Naive B cell (primary cell): ENCODE data around the gene RLN1. TPM values are rescaled to one million over a fixed set of nuclear protein-coding genes. Genes with fewer than 3 reads are reported as not detected.
"Not testable (repeated sequence)": the region's sequence is repeated elsewhere in the genome, so short reads cannot be mapped to it uniquely, and the experiment has no call there.

Experiments
- ATAC-seq, 2 donors: fragments of 150-1000 bp; cut with Tn5 transposase; 2 replicates each; pipeline ENCODE4 v1.10.0; 2021; ENCODE audit warnings: low read depth in 2 of 2, mild to moderate bottlenecking in 2 of 2, moderate library complexity in 2 of 2
- DNase-seq: peaks from one replicate; pipeline ENCODE4 v3.0.0; 2022
- H3K27ac Mint-ChIP-seq, 6 donors: one replicate each; pipeline ENCODE4 v1.8.0; 2020 to 2022; ENCODE audit warnings: mild to moderate bottlenecking in 6 of 6, mixed read lengths in 6 of 6, moderate library complexity in 5 of 6, inconsistent platforms in 2 of 6
- H3K27me3 Mint-ChIP-seq, 3 donors: one replicate each; pipeline ENCODE4 v1.8.0; 2021 to 2022; ENCODE audit warnings: mixed read lengths in 3 of 3, mild to moderate bottlenecking in 1 of 3
- H3K36me3 Mint-ChIP-seq, 2 donors: one replicate each; pipeline ENCODE4 v1.8.0; 2020 to 2022; ENCODE audit warnings: mixed read lengths in 2 of 2, inconsistent platforms in 1 of 2, mild to moderate bottlenecking in 1 of 2
- H3K4me1 Mint-ChIP-seq, 3 donors: one replicate each; pipeline ENCODE4 v1.8.0; 2020 to 2022; ENCODE audit warnings: mixed read lengths in 3 of 3, inconsistent platforms in 1 of 3, mild to moderate bottlenecking in 1 of 3, moderate library complexity in 1 of 3
- H3K4me3 Mint-ChIP-seq, 8 donors: one replicate each; pipeline ENCODE4 v1.8.0; 2020 to 2022; ENCODE audit warnings: mild to moderate bottlenecking in 8 of 8, mixed read lengths in 8 of 8, moderate library complexity in 8 of 8, inconsistent platforms in 2 of 8
- H3K9me3 Mint-ChIP-seq, 7 donors: one replicate each; pipeline ENCODE4 v1.8.0; 2020 to 2022; ENCODE audit warnings: mixed read lengths in 7 of 7, mild to moderate bottlenecking in 5 of 7, inconsistent platforms in 2 of 7, moderate library complexity in 1 of 7
- polyA plus RNA-seq, 6 donors: library from polyadenylated mRNA; unstranded; fragments of 300-500 nt; fragmentation: Illumina TruSeq; gene quantifications; one replicate each; pipeline ENCODE4 v1.2.3, GENCODE V29; 2021; ENCODE audit warnings: low read depth in 6 of 6

The RLN1 gene
- polyA plus RNA-seq = 1 to 10 TPM in 1 of 6 donors, under 1 TPM in 2, not detected in 3; 0.40 to 1.3 (median 0.59) TPM

DNA sequence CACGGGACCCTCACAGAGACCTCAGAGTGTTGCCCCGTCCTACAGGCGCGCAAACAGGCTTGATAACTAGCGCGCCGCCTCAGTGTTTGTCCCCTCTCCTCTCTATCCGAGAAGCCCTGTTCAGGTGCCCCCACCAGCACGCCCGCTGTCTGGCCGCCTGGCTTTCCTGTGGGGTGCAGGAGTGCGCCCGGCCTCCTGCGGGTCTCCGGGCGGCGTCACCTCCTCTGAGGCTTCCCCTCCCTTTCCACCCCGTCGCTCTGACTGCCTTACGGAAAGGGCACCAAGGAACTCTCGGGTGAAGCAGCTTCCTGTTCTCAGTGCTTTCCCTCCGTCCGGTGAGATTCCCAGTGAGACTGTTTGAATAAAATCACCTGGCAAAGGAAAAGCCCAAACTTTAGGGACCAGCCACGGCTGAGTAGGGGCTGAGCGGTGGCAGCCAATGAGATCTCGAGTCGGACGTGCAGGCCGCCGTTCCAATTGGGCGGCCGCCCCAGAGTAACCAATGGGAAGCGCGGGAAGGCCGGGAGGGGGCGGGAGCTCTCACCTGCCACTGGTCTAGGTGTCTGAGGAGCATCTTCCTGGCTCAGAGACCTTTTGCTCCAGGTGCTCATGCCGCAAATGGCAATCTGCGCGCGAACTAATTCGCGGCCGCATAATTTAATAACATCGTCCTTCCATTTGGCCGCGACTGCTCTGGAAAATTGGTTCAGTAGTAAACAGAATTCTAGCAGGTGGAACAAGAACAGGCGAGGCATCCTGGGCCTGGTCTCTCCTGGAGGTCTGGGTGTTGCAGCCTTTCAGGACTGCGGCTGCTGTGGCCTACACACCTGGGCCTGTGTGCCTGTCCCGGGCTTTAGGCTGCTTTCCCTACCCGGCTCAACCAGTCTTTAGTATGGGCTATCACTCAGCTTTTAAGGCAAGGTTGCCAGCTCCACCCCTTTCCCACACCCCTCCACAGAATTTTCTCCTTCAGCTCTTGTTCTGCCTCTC is at the start of gene RLN1:
TSS of gene RLN1 (minus strand) at position 885 of the 990 bp plus-strand sequence. CDS start at position 755, 130 bp downstream.
- H3K27me3 Mint-ChIP-seq, H3K9me3 Mint-ChIP-seq, H3K36me3 Mint-ChIP-seq: not testable (repeated sequence)
- peaks cover 4 to 14% (median 8%) of the 10 kb centered on the region in 3 donors for H3K4me1 Mint-ChIP-seq
- ATAC-seq (peak; percentile 98), DNase-seq (peak; percentile 28)
- H3K27ac Mint-ChIP-seq = peak within 1 kb of the TSS in 3 of 6 donors; percentile 72 to 88 (median 73)
- H3K4me3 Mint-ChIP-seq = peak within 1 kb of the TSS; percentile 38 to 88 (median 76)

GRCh38 chr9:5389109-5389732 is 49.5 kb upstream of the RLN1 start:
- ATAC-seq = no peak
- no peaks in the 10 kb centered on the region for H3K27me3 Mint-ChIP-seq
- no peaks in the 10 kb centered on the region for H3K9me3 Mint-ChIP-seq
- peak overlapping the region in 1 of 8 donors; percentile 10 for H3K4me3 Mint-ChIP-seq
- DNase-seq = no peak
- peak overlapping the region in 2 of 6 donors; percentile 42 to 58 for H3K27ac Mint-ChIP-seq
- H3K4me1 Mint-ChIP-seq = peaks cover 0 to 5% (median under 1%) of the 10 kb centered on the region in 3 donors
- no peaks in the 10 kb centered on the region for H3K36me3 Mint-ChIP-seq

- Mint-ChIP-seq H3K27ac (no peak overlapping the region), H3K4me3 (peak overlapping the region in 1 of 8 donors; percentile 2), H3K9me3 (no peaks in the 10 kb centered on the region), H3K4me1 (peaks cover 2 to 6% (median 5%) of the 10 kb centered on the region in 3 donors), H3K27me3 (no peaks in the 10 kb centered on the region), H3K36me3 (no peaks in the 10 kb centered on the region)
- ATAC-seq (no peak), DNase-seq (no peak)
These were observed 48.5 kb upstream of the RLN1 start for GRCh38 chr9:5388026-5388819.

- H3K4me3 Mint-ChIP-seq = no peak overlapping the region
- peaks cover 11 to 12% of the 10 kb centered on the region in 2 donors for H3K36me3 Mint-ChIP-seq
- no peaks in the 10 kb centered on the region for H3K27me3 Mint-ChIP-seq
- DNase-seq (no peak), ATAC-seq (no peak)
- H3K9me3 Mint-ChIP-seq = peaks cover 0 to 4% (median 0%) of the 10 kb centered on the region in 7 donors
- peak overlapping the region in 1 of 6 donors; percentile 6 for H3K27ac Mint-ChIP-seq
- H3K4me1 Mint-ChIP-seq = peaks cover 14 to 17% (median 16%) of the 10 kb centered on the region in 3 donors
These were observed 44.8 kb upstream of the RLN1 start for GRCh38 chr9:5384436-5384835.

GRCh38 chr9:5382479-5382878 is 42.8 kb upstream of the RLN1 start:
- H3K4me1 Mint-ChIP-seq = peaks cover 14 to 17% (median 16%) of the 10 kb centered on the region in 3 donors
- H3K36me3 Mint-ChIP-seq = peaks cover 11 to 12% of the 10 kb centered on the region in 2 donors
- H3K27ac Mint-ChIP-seq = peak overlapping the region; percentile 4 to 88 (median 71)
- peaks cover 0 to 4% (median 0%) of the 10 kb centered on the region in 7 donors for H3K9me3 Mint-ChIP-seq
- DNase-seq (no peak), ATAC-seq (no peak)
- no peaks in the 10 kb centered on the region for H3K27me3 Mint-ChIP-seq
- peak overlapping the region in 2 of 8 donors; percentile 30 to 75 for H3K4me3 Mint-ChIP-seq

GRCh38 chr9:5375790-5376477 is 36.3 kb upstream of the RLN1 start:
- ATAC-seq (no peak), DNase-seq (no peak)
- Mint-ChIP-seq H3K9me3 (peaks cover 0 to 4% (median 2%) of the 10 kb centered on the region in 7 donors), H3K27me3 (no peaks in the 10 kb centered on the region), H3K4me3 (no peak overlapping the region), H3K36me3 (peaks cover 5 to 6% of the 10 kb centered on the region in 2 donors), H3K4me1 (peaks cover 0 to 3% (median 0%) of the 10 kb centered on the region in 3 donors), H3K27ac (peak overlapping the region in 1 of 6 donors; percentile 77)

DNA sequence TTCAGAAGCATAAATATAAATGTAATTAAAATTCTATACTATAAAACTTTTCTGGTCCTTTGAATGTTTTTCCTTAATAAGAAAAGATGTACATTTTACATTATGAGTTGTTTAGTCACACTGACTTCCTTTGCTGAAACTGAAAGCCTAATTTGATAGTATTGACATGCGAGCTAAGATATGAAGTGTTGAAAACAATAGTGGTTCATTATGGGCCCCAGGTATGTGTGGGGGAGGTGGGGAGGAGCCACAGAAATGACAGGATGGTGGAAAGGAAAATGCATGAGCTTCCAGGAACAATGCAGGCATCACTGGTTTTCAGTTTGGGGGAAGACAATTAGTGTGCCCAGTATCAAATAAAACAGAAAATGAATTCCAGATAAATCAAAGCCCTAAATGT is 35.4 kb upstream of the RLN1 start:
- ATAC-seq = no peak
- Mint-ChIP-seq H3K27ac (peak overlapping the region in 1 of 6 donors; percentile 36), H3K9me3 (peaks cover 0 to 4% (median 0%) of the 10 kb centered on the region in 7 donors), H3K4me3 (no peak overlapping the region), H3K36me3 (no peaks in the 10 kb centered on the region), H3K4me1 (peaks cover 0 to 3% (median 0%) of the 10 kb centered on the region in 3 donors), H3K27me3 (no peaks in the 10 kb centered on the region)
- DNase-seq = no peak

DNA sequence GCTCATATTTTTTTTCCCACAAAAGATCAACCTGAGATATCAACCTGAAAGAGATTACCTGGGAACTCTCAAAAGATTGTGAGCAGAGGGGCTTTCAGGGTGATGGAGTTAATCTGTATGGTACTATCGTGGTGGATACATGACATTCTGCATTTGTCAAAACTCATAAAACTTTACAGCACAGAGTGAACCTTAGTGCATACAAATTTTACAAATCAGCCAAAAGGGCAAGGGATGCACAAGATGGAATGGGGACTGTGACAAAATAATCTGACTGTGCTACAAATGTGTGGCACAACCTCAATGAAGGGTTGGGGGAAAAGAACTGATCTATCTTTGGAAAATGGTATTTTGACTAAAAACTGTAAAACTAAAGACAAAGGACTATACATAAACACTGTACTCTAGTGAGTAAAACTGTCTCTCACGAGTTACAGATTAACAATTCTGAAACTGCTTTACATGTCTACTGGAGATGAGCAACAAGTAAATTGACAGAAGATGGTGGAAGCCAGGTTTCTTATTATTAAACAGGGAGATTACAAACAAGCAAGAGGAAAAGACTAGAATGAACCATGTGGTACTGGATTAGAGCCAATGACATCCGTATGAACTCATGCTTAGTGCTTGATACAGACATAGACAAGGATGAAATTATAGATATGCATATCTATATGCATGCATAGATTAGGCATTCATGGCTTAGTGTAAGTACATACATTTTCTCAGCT is 24.8 kb upstream of the RLN1 start:
- no peak for ATAC-seq
- H3K9me3 Mint-ChIP-seq = peaks cover 0 to 8% (median 2%) of the 10 kb centered on the region in 7 donors
- DNase-seq = no peak
- peaks cover 0 to 6% (median 4%) of the 10 kb centered on the region in 3 donors for H3K4me1 Mint-ChIP-seq
- H3K27ac Mint-ChIP-seq = peak overlapping the region in 1 of 6 donors; percentile 3
- no peaks in the 10 kb centered on the region for H3K27me3 Mint-ChIP-seq
- peaks cover 8 to 12% of the 10 kb centered on the region in 2 donors for H3K36me3 Mint-ChIP-seq
- no peak overlapping the region for H3K4me3 Mint-ChIP-seq

GRCh38 chr9:5361326-5362010 is 21.8 kb upstream of the RLN1 start:
- peaks cover 0 to 4% (median 0%) of the 10 kb centered on the region in 3 donors for H3K4me1 Mint-ChIP-seq
- no peak for ATAC-seq
- no peaks in the 10 kb centered on the region for H3K27me3 Mint-ChIP-seq
- H3K9me3 Mint-ChIP-seq = no peaks in the 10 kb centered on the region
- H3K27ac Mint-ChIP-seq = peak overlapping the region in 1 of 6 donors; percentile 16
- H3K4me3 Mint-ChIP-seq = no peak overlapping the region
- no peak for DNase-seq
- H3K36me3 Mint-ChIP-seq = peaks cover 17 to 27% of the 10 kb centered on the region in 2 donors

- H3K27ac Mint-ChIP-seq = no peak overlapping the region
- H3K4me1 Mint-ChIP-seq = peaks cover 0 to 4% (median 0%) of the 10 kb centered on the region in 3 donors
- no peak overlapping the region for H3K4me3 Mint-ChIP-seq
- ATAC-seq (no peak), DNase-seq (no peak)
- no peaks in the 10 kb centered on the region for H3K27me3 Mint-ChIP-seq
- peaks cover 17 to 27% of the 10 kb centered on the region in 2 donors for H3K36me3 Mint-ChIP-seq
- H3K9me3 Mint-ChIP-seq = no peaks in the 10 kb centered on the region
These were observed 20.7 kb upstream of the RLN1 start for GRCh38 chr9:5360341-5360740.

DNA sequence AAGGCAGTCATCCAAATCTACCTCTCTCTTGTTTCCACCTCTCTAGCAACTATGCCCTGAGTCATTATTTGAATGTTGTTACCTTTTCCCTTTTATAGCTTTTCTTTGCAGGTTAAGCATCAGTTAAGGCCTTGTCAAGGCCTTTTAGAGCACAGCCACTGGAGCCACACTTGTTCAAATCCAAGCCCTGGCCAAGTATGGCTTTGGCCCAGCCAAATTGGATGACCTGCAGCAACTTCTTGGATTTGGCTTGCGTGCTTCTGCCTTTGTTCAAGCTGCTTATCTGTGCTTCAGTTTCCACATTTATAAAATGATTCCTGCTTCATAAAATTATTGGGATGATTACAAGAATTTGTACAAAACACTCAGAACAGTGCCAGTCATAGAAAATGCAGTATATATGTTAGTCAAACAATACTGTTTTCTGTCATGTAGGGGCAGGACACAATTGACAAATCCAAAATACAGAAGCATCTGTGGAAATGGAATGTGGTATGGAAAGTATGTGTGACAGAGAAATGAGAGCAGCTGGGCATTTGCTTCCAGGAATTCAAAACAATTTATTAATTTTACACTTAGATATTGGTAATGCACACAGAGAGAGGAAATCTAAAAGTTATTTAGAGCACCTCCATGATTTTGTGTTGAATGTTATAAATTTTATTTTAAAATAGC is 17.9 kb upstream of the RLN1 start:
- Mint-ChIP-seq H3K27me3 (no peaks in the 10 kb centered on the region), H3K4me3 (no peak overlapping the region), H3K4me1 (peaks cover 0 to 3% (median 0%) of the 10 kb centered on the region in 3 donors), H3K27ac (peak overlapping the region in 1 of 6 donors; percentile 86), H3K9me3 (no peaks in the 10 kb centered on the region), H3K36me3 (peaks cover 14 to 26% of the 10 kb centered on the region in 2 donors)
- DNase-seq = no peak
- ATAC-seq = no peak
